Measurements from ENCODE around the gene JCHAIN.
"Not testable (repeated sequence)": the region's sequence is repeated elsewhere in the genome, so short reads cannot be mapped to it uniquely, and the experiment has no call there.

JCHAIN gene

DNA sequence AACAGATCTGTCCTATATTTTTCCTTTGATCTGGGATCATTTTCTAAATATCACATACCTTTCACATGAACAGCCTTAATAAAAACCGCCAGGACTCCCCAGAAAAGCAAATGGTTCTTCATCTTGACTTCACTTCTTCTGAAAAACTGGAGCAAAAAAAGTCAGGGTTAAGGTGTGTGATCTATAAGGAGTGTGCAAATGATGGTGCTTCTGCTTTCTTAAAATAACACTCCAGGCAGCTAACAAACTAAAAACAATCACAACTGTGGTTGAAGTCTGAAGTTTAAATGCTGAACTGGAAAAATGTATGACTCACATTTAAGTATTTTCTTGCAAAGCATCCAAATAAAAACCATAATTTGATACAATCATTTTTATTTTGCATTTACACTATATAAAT, at the start of gene JCHAIN:
Gene JCHAIN, minus strand, starts transcription at position 140 of the 400 bp plus-strand sequence. Its CDS starts 18 bp downstream, at position 122.
- DNase-seq: no peak
- in situ Hi-C loops (cut with HindIII; ENCODE audit: low pct_ligation_motif_present, low pct_unique_long_range_greater_than_20kb, low sequenced_read_pairs): no loop called here

- in situ Hi-C loops (cut with HindIII; ENCODE audit: low pct_ligation_motif_present, low pct_unique_long_range_greater_than_20kb, low sequenced_read_pairs): no loop called here
These were observed 48.8 kb upstream of the JCHAIN start for GRCh38 chr4:70715097-70715496.

DNA sequence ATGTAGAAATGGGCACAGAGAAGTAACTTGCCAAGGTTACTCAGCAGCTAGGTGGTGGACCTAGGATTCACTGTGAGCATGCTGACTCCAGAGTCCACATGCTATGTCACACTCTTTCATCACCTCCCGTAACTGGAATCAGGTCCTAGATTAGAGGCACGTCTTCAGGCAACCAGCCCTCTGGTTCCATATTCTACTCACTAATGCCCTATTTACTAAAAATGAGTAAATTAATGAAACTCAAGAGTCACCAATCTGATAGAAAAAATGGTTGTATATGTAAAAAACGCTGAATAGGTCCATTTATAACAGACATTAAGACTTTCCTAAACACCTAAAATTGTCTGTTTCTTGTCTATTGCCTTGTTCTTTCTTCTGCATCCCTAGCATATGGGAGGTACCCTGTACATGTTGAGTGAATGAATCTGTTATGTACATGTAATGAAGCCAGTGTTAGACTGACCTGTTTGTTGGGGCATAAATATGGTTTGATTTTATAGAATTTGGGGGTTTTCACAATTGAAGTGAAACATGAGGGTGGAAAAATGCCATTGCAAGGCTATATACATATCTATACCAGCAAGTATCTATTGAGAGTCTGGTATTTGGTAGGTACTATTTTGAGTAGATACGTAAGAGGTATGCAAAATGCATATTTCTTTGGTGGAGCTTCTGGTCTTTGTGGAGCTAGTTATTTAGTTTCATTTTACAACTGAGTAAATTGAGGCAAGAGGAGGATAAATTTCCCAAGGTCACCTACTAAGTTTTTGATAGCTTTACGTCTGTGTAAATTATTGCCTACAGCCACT, 48.0 kb upstream of the JCHAIN start:
- DNase-seq: peak; percentile 48
- in situ Hi-C loops (cut with HindIII; ENCODE audit: low pct_ligation_motif_present, low pct_unique_long_range_greater_than_20kb, low sequenced_read_pairs): no loop called here

More at GRCh38 chr4:70715097-70715496, 48.8 kb upstream of the JCHAIN start:
- DNase-seq: peak; percentile 24

GRCh38 chr4:70713453-70714078, 47.3 kb upstream of the JCHAIN start:
- in situ Hi-C loops (cut with HindIII; ENCODE audit: low pct_ligation_motif_present, low pct_unique_long_range_greater_than_20kb, low sequenced_read_pairs): no loop called here
- DNase-seq: no peak

- in situ Hi-C loops (cut with HindIII; ENCODE audit: low pct_ligation_motif_present, low pct_unique_long_range_greater_than_20kb, low sequenced_read_pairs): no loop called here
- DNase-seq: no peak
These were observed 46.5 kb upstream of the JCHAIN start for GRCh38 chr4:70712604-70713452.

- in situ Hi-C loops (cut with HindIII; ENCODE audit: low pct_ligation_motif_present, low pct_unique_long_range_greater_than_20kb, low sequenced_read_pairs): no loop called here
These were observed 45.8 kb upstream of the JCHAIN start for GRCh38 chr4:70712150-70712549.

DNA sequence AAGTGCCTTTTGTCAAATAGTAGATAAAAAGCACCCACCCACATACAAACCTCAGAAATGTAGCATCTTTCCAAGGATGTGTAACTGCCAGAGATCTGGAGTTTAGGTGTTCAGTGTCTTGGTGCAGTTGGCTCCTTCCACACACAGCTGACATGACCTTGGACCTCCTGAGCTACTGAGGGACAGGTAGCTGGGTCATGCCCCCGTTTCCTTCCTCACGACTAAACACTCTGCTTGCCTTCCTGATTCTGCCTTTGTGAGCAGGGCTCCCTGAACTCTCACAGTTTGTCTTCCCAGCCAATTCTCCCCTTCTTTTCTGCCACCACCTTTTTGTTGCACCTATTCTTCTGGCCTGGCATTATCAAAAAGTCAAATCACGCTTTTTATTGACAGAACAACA, 45.3 kb upstream of the JCHAIN start:
- no peak for DNase-seq
- in situ Hi-C loops (cut with HindIII; ENCODE audit: low pct_ligation_motif_present, low pct_unique_long_range_greater_than_20kb, low sequenced_read_pairs): no loop called here

More at GRCh38 chr4:70712150-70712549, 45.8 kb upstream of the JCHAIN start:
- no peak for DNase-seq

DNA sequence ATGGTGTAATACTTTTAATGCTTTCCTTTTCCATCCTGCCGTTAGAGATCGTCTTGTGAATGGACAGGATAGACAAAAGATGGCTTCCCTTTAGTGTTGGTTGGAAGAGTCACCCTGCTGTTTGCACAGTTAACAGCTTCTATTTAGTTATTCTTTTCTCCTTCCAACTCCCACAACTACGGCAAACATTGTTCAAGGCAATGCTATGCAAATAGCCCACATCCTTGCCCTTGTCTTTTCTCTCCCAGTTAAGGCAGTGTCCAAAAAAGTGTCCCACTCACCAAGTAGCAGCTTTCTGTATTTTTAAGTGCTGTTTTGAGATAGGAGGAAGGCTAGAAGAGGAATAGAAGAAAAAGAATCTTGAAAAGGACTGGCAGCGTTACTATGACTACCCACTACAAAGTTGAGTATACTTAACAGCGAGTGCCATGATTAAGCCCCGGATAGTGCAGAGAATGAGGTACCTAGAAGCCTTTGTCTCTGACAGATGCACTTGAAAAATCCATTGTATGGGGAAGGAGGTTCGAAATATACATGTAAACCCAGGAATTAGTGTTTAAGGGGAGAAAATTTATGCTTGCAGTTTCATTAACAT, 43.4 kb upstream of the JCHAIN start:
- DNase-seq: no peak
- in situ Hi-C loops (cut with HindIII; ENCODE audit: low pct_ligation_motif_present, low pct_unique_long_range_greater_than_20kb, low sequenced_read_pairs): no loop called here

- in situ Hi-C loops (cut with HindIII; ENCODE audit: low pct_ligation_motif_present, low pct_unique_long_range_greater_than_20kb, low sequenced_read_pairs): no loop called here
- DNase-seq: peak; percentile 19
These were observed 40.2 kb upstream of the JCHAIN start for GRCh38 chr4:70706516-70706915.

GRCh38 chr4:70706044-70706461, 39.7 kb upstream of the JCHAIN start:
- in situ Hi-C loops (cut with HindIII; ENCODE audit: low pct_ligation_motif_present, low pct_unique_long_range_greater_than_20kb, low sequenced_read_pairs): no loop called here
- no peak for DNase-seq

DNA sequence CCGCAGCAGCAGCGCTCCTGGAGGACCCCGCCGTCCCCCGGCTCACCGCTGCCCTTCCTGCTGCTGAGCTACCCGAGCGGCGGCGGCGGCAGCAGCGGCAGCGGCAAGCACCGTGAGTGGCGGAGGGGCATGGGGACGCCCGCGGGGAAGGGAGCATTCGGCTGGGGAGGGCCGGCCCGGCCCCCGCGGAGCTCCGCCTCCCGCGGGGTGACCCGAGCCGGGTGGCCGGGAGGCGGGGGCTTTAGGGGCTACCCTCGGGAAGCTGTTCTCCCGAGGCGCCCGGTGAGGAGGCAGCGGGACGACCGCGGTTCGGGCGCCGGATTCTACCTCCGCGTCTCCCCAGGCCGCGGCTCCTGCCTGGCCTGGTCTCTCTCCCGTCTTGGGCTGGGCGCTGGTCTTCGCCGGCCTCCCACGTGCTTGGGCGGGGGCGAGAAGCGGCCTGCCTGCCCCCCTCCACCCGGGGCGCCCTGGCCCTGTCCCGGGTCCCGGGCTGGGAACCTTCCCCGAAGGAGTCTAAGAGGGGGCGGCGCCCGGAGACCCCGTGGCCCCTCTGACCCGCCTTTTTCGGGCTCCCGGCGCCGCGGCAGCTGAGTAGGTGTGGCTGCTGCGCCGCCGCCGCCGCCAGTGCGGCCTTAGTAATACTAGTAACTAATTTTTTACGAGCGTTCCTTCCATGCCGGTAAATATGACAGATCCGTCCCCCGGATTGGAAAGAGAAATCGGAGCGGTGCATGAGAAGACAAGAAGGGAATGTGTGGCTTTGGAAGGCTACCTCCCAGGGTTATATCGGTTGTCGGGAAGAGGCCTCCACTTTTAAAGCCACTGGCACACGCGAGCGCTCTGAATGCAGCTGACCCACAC, 39.1 kb upstream of the JCHAIN start:
- in situ Hi-C loops (cut with HindIII; ENCODE audit: low pct_ligation_motif_present, low pct_unique_long_range_greater_than_20kb, low sequenced_read_pairs): no loop called here
- DNase-seq: peak; percentile 78

DNA sequence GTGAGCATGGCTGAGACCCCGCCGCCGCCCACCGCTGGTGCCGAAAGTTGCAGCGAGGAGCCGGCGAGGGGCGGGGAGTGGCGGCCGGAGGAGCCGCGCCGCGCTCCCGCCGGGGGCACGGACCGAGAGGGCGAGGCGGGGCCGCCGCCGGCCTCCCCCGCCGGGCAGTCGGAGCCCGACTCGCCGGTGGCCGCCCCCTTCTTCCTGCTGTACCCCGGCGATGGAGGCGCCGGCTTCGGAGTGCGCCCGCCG, 38.5 kb upstream of the JCHAIN start:
- in situ Hi-C loops (cut with HindIII; ENCODE audit: low pct_ligation_motif_present, low pct_unique_long_range_greater_than_20kb, low sequenced_read_pairs): no loop called here
- peak; percentile 14 for DNase-seq

- in situ Hi-C loops (cut with HindIII; ENCODE audit: low pct_ligation_motif_present, low pct_unique_long_range_greater_than_20kb, low sequenced_read_pairs): no loop called here
- peak; percentile 82 for DNase-seq
These were observed 38.1 kb upstream of the JCHAIN start for GRCh38 chr4:70704215-70704930.

DNA sequence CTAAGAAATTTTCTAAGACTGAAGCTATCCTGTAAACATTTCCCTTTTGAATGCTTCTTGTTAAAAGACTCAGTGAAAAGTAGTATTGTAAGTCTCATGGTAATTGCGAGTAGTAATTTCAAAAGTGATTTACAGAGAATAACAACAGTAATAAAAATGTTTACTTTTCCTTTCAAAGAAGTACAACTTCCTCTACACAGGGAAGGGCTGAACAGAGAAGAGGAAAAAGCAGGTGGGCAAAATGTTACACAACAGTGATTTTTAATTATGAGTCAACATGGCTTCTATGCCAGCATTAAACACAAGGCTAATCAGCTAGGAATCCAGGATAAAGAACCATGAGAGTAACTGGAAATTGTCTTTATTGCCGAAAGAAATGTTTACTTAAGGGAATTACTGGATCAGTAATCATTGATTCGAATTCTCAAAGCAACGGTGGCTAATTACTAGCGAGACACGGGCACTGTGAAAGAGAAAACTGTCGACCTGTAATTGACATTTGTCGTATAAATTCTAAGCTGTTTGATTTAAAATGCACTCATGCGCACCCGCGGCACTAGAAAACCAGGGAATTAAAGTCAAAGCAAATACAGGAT, 37.4 kb upstream of the JCHAIN start:
- DNase-seq: peak; percentile 54
- in situ Hi-C loops (cut with HindIII; ENCODE audit: low pct_ligation_motif_present, low pct_unique_long_range_greater_than_20kb, low sequenced_read_pairs): no loop called here

- in situ Hi-C loops (cut with HindIII; ENCODE audit: low pct_ligation_motif_present, low pct_unique_long_range_greater_than_20kb, low sequenced_read_pairs); DNase-seq: not testable (repeated sequence)
These were observed 36.3 kb upstream of the JCHAIN start for GRCh38 chr4:70702592-70702991.

GRCh38 chr4:70701271-70701670, 35.0 kb upstream of the JCHAIN start:
- DNase-seq: no peak
- in situ Hi-C loops (cut with HindIII; ENCODE audit: low pct_ligation_motif_present, low pct_unique_long_range_greater_than_20kb, low sequenced_read_pairs): no loop called here

GRCh38 chr4:70700712-70701111, 34.4 kb upstream of the JCHAIN start:
- in situ Hi-C loops (cut with HindIII; ENCODE audit: low pct_ligation_motif_present, low pct_unique_long_range_greater_than_20kb, low sequenced_read_pairs): no loop called here
- DNase-seq: no peak
